GM12878 (cell line): ENCODE measurements around the gene COPS8. TPM values are rescaled to one million over a fixed set of nuclear protein-coding genes. Genes with fewer than 3 reads are reported as not detected.

ENCODE experiments used
- ATAC-seq: fragments of 200-7000 bp; cut with Tn5 transposase; 3 replicates; pipeline ENCODE4 v1.9.1; 2020; ENCODE audit warnings: mild to moderate bottlenecking, moderate library complexity
- BruUV-seq: library from RNA; stranded (reverse); fragments of 400-500 nt; replicated peaks from 2 replicates; lab custom pipeline; 2021; lab: Mats Ljungman, UMichigan
- CTCF ChIA-PET: fragments of 300-600 bp; sonication (Branson Sonifier 250); formaldehyde crosslinking; extraction: SDS; loops from one replicate; lab custom pipeline; 2021; ENCODE audit warnings: inconsistent platforms; lab: Yijun Ruan, JAX
- POLR2A ChIA-PET: fragments of 350-600 bp; formaldehyde crosslinking; extraction: SDS; loops from one replicate; lab custom pipeline; 2021; ENCODE audit warnings: inconsistent platforms; lab: Charles Lee
- RAD21 ChIA-PET: fragments of 300-600 bp; sonication (Branson Sonifier 250); formaldehyde crosslinking; loops from one replicate; lab custom pipeline; 2023; ENCODE audit warnings: antibody characterized with exemption; ENCODE audit not compliant: unreplicated experiment; lab: Charles Lee
- SMC1A ChIA-PET: fragments of 300-600 bp; sonication (Branson Sonifier 250); formaldehyde crosslinking; loops from one replicate; lab custom pipeline; 2023; ENCODE audit not compliant: unreplicated experiment, uncharacterized antibody; lab: Charles Lee
- DNase-seq: peaks from one replicate; pipeline ENCODE4 v3.0.0-alpha.2; 2011; ENCODE audit warnings: low read depth, low spot score
- FAIRE-seq: peaks from 3 replicates; lab custom pipeline; 2011; peaks lifted over from hg19 to GRCh38; lab: Jason Lieb, UNC
- H2AFZ ChIP-seq: 2 replicates; pipeline ENCODE4 v1.6.0; 2011; ENCODE audit warnings: low read depth, low read length, control low read depth; ENCODE audit not compliant: control insufficient read depth
- H3K27ac ChIP-seq: 2 replicates; pipeline ENCODE4 v1.5.1; 2011; ENCODE audit warnings: control low read depth; ENCODE audit not compliant: control insufficient read depth, insufficient read depth
- H3K27me3 ChIP-seq, 2 experiments: replicated peaks in 1 of 2; 2 replicates each; pipeline versions ENCODE4 v1.6.0 to v1.6.1; 2011; ENCODE audit warnings: low read length in 1 of 2; ENCODE audit not compliant: control insufficient read depth in 2 of 2, insufficient read depth in 2 of 2
- H3K36me3 ChIP-seq, 2 experiments: 2 replicates each; pipeline ENCODE4 v1.5.1; 2011; ENCODE audit warnings: low read length in 1 of 2; ENCODE audit not compliant: control insufficient read depth in 2 of 2, insufficient read depth in 2 of 2
- H3K4me1 ChIP-seq: 2 replicates; pipeline ENCODE4 v1.6.1; 2011; ENCODE audit warnings: mild to moderate bottlenecking, low read length, moderate library complexity, mixed read lengths; ENCODE audit not compliant: control insufficient read depth, insufficient read depth
- H3K4me2 ChIP-seq: 2 replicates; pipeline ENCODE4 v1.6.0; 2011; ENCODE audit warnings: control low read depth; ENCODE audit not compliant: control insufficient read depth, insufficient read depth
- H3K4me3 ChIP-seq: fragments of 200-600 bp; sonication (generic); 2 replicates; pipeline ENCODE4 v1.5.1; 2016
- H3K79me2 ChIP-seq: 2 replicates; pipeline ENCODE4 v1.6.0; 2011; ENCODE audit warnings: low read length; ENCODE audit not compliant: control insufficient read depth, insufficient read depth
- H3K9ac ChIP-seq: 2 replicates; pipeline ENCODE4 v1.8.0; 2011; ENCODE audit warnings: low read length, control low read depth, mixed read lengths; ENCODE audit not compliant: control insufficient read depth, insufficient read depth
- H3K9me3 ChIP-seq: replicated peaks from 3 replicates; pipeline ENCODE4 v1.5.1; 2011; ENCODE audit warnings: mild to moderate bottlenecking, low read length; ENCODE audit not compliant: control insufficient read depth, insufficient read depth
- H4K20me1 ChIP-seq: 2 replicates; pipeline ENCODE4 v1.6.0; 2011; ENCODE audit not compliant: control insufficient read depth, insufficient read depth
- BCL3 ChIP-seq: IDR thresholded peaks from 2 replicates; pipeline ENCODE4 v1.6.1; 2011; ENCODE audit warnings: borderline replicate concordance, low read depth, mild to moderate bottlenecking, moderate library complexity, low read length; ENCODE audit not compliant: insufficient read depth, poor library complexity, severe bottlenecking
- CTCF ChIP-seq, 3 experiments: IDR thresholded peaks in 2 of 3; conservative IDR thresholded peaks in 1 of 3; 2 replicates each; pipeline ENCODE4 v1.5.1; 2011; ENCODE audit warnings: low read depth in 3 of 3, low read length in 3 of 3, mild to moderate bottlenecking in 3 of 3, control low read depth in 2 of 3, moderate library complexity in 2 of 3, inconsistent platforms in 1 of 3, mixed read lengths in 1 of 3; ENCODE audit not compliant: control insufficient read depth in 2 of 3, insufficient read depth in 1 of 3; ENCODE audit errors: extremely low read depth in 1 of 3
- JUNB ChIP-seq: IDR thresholded peaks from 2 replicates; pipeline ENCODE4 v1.6.1; 2016; ENCODE audit warnings: antibody characterized with exemption, mild to moderate bottlenecking
- MXI1 ChIP-seq: fragments of 150-350 bp; IDR thresholded peaks from 2 replicates; pipeline ENCODE4 v1.6.1; 2011; ENCODE audit warnings: low read depth, mild to moderate bottlenecking, inconsistent platforms, low read length, improper control_type of control experiment
- MYC ChIP-seq: IDR thresholded peaks from 2 replicates; pipeline ENCODE4 v1.6.1; 2011; ENCODE audit warnings: mild to moderate bottlenecking, low read length, moderate library complexity, inconsistent platforms; ENCODE audit not compliant: insufficient read depth, insufficient replicate concordance, insufficient read length, severe bottlenecking
- NR2C1 ChIP-seq: fragments of 450-650 bp; IDR thresholded peaks from 2 replicates; pipeline ENCODE4 v1.6.1; 2017; ENCODE audit warnings: antibody characterized with exemption, mild to moderate bottlenecking, moderate library complexity
- ZBTB11 ChIP-seq: fragments of 450-650 bp; formaldehyde crosslinking; IDR thresholded peaks from 2 replicates; pipeline ENCODE4 v1.5.0; 2022; ENCODE audit warnings: mild to moderate bottlenecking, missing genetic modification characterization
- ZNF384 ChIP-seq: IDR thresholded peaks from 2 replicates; pipeline ENCODE4 v1.6.1; 2012; ENCODE audit warnings: low read depth, mild to moderate bottlenecking, low read length, improper control_type of control experiment, borderline replicate concordance
- WGBS: methylation state at CpG from one replicate; pipeline ENCODE4 v1.1.6; 2016; ENCODE audit warnings: low lambda C conversion rate; ENCODE audit not compliant: insufficient replicate concordance, insufficient coverage; ENCODE audit errors: missing lambda C conversion rate; 5-methylcytosine and 5-hydroxymethylcytosine counted together
- in situ Hi-C: fragments of 300-500 bp; cut with MboI; formaldehyde crosslinking; loops from 9 replicates; pipeline ENCODE4 v1.14.3; 2018; ENCODE audit warnings: mixed read lengths
- intact Hi-C: fragments of 100-400 bp; cut with micrococcal nuclease; formaldehyde crosslinking; loops from one replicate; pipeline ENCODE4 v1.14.2; 2022; ENCODE audit not compliant: unreplicated experiment
- polyA plus RNA-seq, 11 experiments: library from polyadenylated mRNA; depleted of rRNA in 4 of 11; unstranded in 6 of 11; stranded (reverse) in 5 of 11; fragments of >200 nt; fragmentation: Nextera tagmentation in 4 of 11; fragmentation: Illumina TruSeq in 1 of 11; extraction: Ambion mirVana in 4 of 11; extraction: Trizol in 1 of 11; gene quantifications; 1 replicate in 1 of 11; 2 replicates in 10 of 11; pipeline versions ENCODE4 v1.2.1 to v1.2.3, GENCODE V29; 2011 to 2016; ENCODE audit warnings: inconsistent platforms in 2 of 11, missing spikeins in 2 of 11, low read depth in 1 of 11
- total RNA-seq, 4 experiments: library from RNA; depleted of rRNA in 3 of 4; stranded (reverse); fragments of >200 nt in 3 of 4; fragmentation: Illumina TruSeq in 1 of 4; extraction: Trizol in 1 of 4; gene quantifications; 2 replicates each; pipeline versions ENCODE4 v1.2.1 to v1.2.3, GENCODE V29; 2013 to 2021

Gene COPS8
- total and polyA plus RNA-seq, 10 of the 15 experiments (the other 5 are each of a cell fraction or from before 2014, with no cell fraction given), result 44.0 to 134 (median 107) TPM

GRCh38 chr2:237051861-237052260, 33.8 kb upstream of the COPS8 start (continued):
- TF ChIP-seq MYC, result no peak
- TF ChIP-seq JUNB, result no peak
- no peak for TF ChIP-seq MXI1
- TF ChIP-seq ZNF384, result no peak

DNA sequence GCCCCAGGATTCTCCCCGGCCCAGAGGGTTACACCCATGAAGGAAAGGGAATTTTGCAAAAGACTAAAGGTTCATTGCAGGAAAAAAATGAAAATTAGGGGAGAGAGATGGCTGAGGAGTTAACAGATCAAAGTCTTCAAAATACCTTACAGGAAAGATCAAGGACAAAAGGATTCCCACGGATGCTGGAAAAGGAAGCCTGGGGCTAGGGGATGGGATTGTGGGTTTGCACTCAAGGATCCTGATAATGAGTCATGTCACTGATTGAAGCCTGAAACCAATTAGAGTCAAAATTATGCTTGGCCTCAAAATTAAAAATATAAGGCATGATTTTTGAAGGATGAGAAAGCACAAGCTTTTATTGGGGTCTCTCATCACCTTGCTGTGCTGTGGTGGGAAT, 32.6 kb upstream of the COPS8 start:
- BruUV-seq, result no TSS peak
- ChIA-PET CTCF (interaction anchor here (1.6 kb wide), 1 partner anchor 18 kb away, joined by 3 read pairs; no protein-coding TSS in a partner anchor), POLR2A (no interaction called here), SMC1A (no interaction called here), RAD21 (no interaction called here)
- Histone ChIP-seq H3K9ac (no peak overlapping the region), H3K79me2 (no peaks in the 10 kb centered on the region), H3K4me2 (no peak overlapping the region), H4K20me1 (no peaks in the 10 kb centered on the region), H3K4me1 (peaks cover 11% of the 10 kb centered on the region), H3K4me3 (no peak overlapping the region), H3K9me3 (peaks cover 5% of the 10 kb centered on the region; the same call in 2 of the 3 replicates), H3K27ac (no peak overlapping the region), H3K36me3 (no peaks in the 10 kb centered on the region), H3K27me3 (peaks cover 0 to 7% of the 10 kb centered on the region in 2 experiments; a peak in 3 of 4 replicates), H2AFZ (no peak overlapping the region)
- intact Hi-C loops (loop anchor here (10.0 kb wide), 1 partner anchor 158 kb away; no protein-coding TSS in a partner anchor), in situ Hi-C loops (no loop called here)
- TF ChIP-seq NR2C1 (no peak), BCL3 (no peak), CTCF (IDR thresholded peaks at IDR 0.05 in 2 of 3, conservative IDR thresholded peaks at IDR 0.05 in 1 of 3; ENCODE audit: control insufficient read depth in 2 of 3, extremely low read depth in 1 of 3, insufficient read depth in 1 of 3, low read depth in 3 of 3, low read length in 3 of 3) (no peak), ZBTB11 (CRISPR knock-in tag) (no peak)
- ATAC-seq, result no peak
- no peak for FAIRE-seq
- no peak for DNase-seq
- 59% methylated on average over 2 of the region's 2 CpGs for WGBS
